Memory B cell (primary cell): Measurements from ENCODE around the gene CAMTA1.

Experiments
- ATAC-seq: fragments of 150-1000 bp; cut with Tn5 transposase; 2 replicates; pipeline ENCODE4 v1.10.0; 2021; ENCODE audit warnings: low read depth, mild to moderate bottlenecking, moderate library complexity
- DNase-seq, 2 donors: peaks; one replicate each; pipeline ENCODE4 v3.0.0; 2022; ENCODE audit warnings: low spot score in 2 of 2
- H3K27ac Mint-ChIP-seq: one replicate; pipeline ENCODE4 v1.8.0; 2022; ENCODE audit warnings: mild to moderate bottlenecking, moderate library complexity, mixed read lengths
- H3K27me3 Mint-ChIP-seq: one replicate; pipeline ENCODE4 v1.8.0; 2022; ENCODE audit warnings: mixed read lengths
- H3K36me3 Mint-ChIP-seq: one replicate; pipeline ENCODE4 v1.8.0; 2022; ENCODE audit warnings: mild to moderate bottlenecking, mixed read lengths
- H3K4me1 Mint-ChIP-seq: one replicate; pipeline ENCODE4 v1.8.0; 2022; ENCODE audit warnings: mixed read lengths
- H3K4me3 Mint-ChIP-seq: one replicate; pipeline ENCODE4 v1.8.0; 2022; ENCODE audit warnings: mild to moderate bottlenecking, moderate library complexity, mixed read lengths
- H3K9me3 Mint-ChIP-seq: one replicate; pipeline ENCODE4 v1.8.0; 2022; ENCODE audit warnings: mixed read lengths

CAMTA1 gene

DNA sequence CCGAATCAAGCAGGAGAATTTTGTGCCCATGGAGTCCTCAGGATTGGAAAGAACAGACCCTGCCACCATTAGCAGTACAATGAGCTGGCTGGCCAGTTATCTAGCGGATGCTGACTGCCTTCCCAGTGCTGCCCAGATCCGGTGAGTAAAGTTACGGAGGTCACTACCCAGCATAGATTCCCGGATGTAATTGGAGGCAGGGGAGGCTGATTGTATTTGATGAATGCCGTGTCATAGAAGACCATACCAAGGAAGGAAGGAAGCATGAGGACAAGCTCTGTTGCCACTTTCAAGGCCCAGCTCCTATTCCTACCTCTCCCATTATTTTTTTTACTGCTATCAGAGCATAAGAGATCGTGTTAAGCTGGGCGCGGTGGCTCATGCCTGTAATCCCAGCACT, 959.6 kb downstream of the CAMTA1 start:
- H3K36me3 Mint-ChIP-seq = no peaks in the 10 kb centered on the region
- DNase-seq = no peak
- no peaks in the 10 kb centered on the region for H3K9me3 Mint-ChIP-seq
- no peaks in the 10 kb centered on the region for H3K27me3 Mint-ChIP-seq
- no peak for ATAC-seq
- no peak overlapping the region for H3K4me3 Mint-ChIP-seq
- peaks cover 3% of the 10 kb centered on the region for H3K4me1 Mint-ChIP-seq
- H3K27ac Mint-ChIP-seq = no peak overlapping the region

- H3K4me1 Mint-ChIP-seq = peaks cover 1% of the 10 kb centered on the region
- no peaks in the 10 kb centered on the region for H3K36me3 Mint-ChIP-seq
- no peaks in the 10 kb centered on the region for H3K27me3 Mint-ChIP-seq
- DNase-seq (no peak), ATAC-seq (no peak)
- H3K4me3 Mint-ChIP-seq = no peak overlapping the region
- no peaks in the 10 kb centered on the region for H3K9me3 Mint-ChIP-seq
- H3K27ac Mint-ChIP-seq = no peak overlapping the region
These were observed 960.5 kb downstream of the CAMTA1 start for GRCh38 chr1:7745783-7746182.

GRCh38 chr1:7747605-7748004, 962.4 kb downstream of the CAMTA1 start:
- H3K36me3 Mint-ChIP-seq = no peaks in the 10 kb centered on the region
- no peak for DNase-seq

GRCh38 chr1:7749126-7749525, 963.9 kb downstream of the CAMTA1 start:
- peaks cover 6% of the 10 kb centered on the region for H3K4me1 Mint-ChIP-seq
- H3K4me3 Mint-ChIP-seq = no peak overlapping the region
- no peak overlapping the region for H3K27ac Mint-ChIP-seq
- H3K36me3 Mint-ChIP-seq = no peaks in the 10 kb centered on the region
- ATAC-seq (no peak), DNase-seq (no peak)
- no peaks in the 10 kb centered on the region for H3K27me3 Mint-ChIP-seq
- H3K9me3 Mint-ChIP-seq = no peaks in the 10 kb centered on the region

More at GRCh38 chr1:7747605-7748004, 962.4 kb downstream of the CAMTA1 start:
- no peak for ATAC-seq
- Mint-ChIP-seq H3K4me1 (no peaks in the 10 kb centered on the region), H3K9me3 (no peaks in the 10 kb centered on the region), H3K27ac (no peak overlapping the region), H3K4me3 (no peak overlapping the region), H3K27me3 (no peaks in the 10 kb centered on the region)

GRCh38 chr1:7751174-7751573, 965.9 kb downstream of the CAMTA1 start:
- H3K4me3 Mint-ChIP-seq = no peak overlapping the region
- H3K9me3 Mint-ChIP-seq = no peaks in the 10 kb centered on the region
- H3K27me3 Mint-ChIP-seq = no peaks in the 10 kb centered on the region
- DNase-seq (no peak), ATAC-seq (no peak)
- H3K36me3 Mint-ChIP-seq = no peaks in the 10 kb centered on the region
- no peak overlapping the region for H3K27ac Mint-ChIP-seq
- peaks cover 6% of the 10 kb centered on the region for H3K4me1 Mint-ChIP-seq

DNA sequence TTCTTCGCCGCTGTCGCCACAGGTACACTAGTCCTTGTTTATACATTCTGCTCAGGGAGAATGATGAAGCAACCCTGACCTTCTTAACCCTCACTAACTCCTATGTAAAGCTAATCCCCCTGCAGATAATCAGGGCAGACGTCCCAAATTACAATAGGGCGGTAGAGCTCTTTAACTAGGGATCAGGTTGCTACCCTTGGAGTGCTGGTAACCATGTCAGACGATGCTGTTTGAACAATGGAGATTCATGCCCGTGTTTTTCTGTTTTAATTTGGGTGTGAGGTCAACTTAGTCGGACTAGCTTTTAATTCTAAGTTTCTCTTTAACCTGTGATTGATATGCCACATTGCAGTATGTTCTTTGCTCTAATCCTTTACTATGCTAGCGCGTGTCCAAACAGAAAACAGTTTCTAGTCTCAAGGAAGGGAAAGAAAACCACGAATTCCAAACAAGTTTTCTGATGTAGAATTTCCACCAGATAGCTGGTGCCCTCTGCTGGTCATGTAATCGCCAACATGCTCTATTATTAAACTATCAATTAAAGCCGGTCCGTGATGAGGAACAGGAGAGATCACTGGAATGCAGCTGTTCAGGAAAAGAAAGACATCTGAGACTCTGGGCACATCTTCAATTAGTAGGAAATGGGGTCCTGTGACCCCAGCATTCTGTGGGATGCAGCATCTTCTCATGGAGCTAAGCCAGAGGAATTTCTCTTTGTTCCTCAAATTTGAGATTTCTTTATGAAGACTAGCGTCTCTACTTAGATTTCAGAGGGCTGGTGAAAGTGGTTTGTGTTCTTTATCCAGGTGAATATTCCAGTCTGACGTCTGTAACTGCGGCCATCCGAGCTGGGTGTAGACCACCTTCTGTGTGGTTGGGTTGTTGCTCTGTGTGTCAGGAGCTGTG, 967.5 kb downstream of the CAMTA1 start:
- peak; percentile 36 to 38 for DNase-seq
- H3K36me3 Mint-ChIP-seq = no peaks in the 10 kb centered on the region
- no peaks in the 10 kb centered on the region for H3K9me3 Mint-ChIP-seq
- peaks cover 6% of the 10 kb centered on the region for H3K4me1 Mint-ChIP-seq
- ATAC-seq = no peak
- no peaks in the 10 kb centered on the region for H3K27me3 Mint-ChIP-seq
- H3K4me3 Mint-ChIP-seq = peak overlapping the region; percentile 34
- H3K27ac Mint-ChIP-seq = no peak overlapping the region

- no peak for ATAC-seq
- peaks cover 6% of the 10 kb centered on the region for H3K4me1 Mint-ChIP-seq
- H3K27ac Mint-ChIP-seq = no peak overlapping the region
- H3K9me3 Mint-ChIP-seq = no peaks in the 10 kb centered on the region
- no peaks in the 10 kb centered on the region for H3K27me3 Mint-ChIP-seq
- no peak for DNase-seq
- H3K4me3 Mint-ChIP-seq = no peak overlapping the region
- H3K36me3 Mint-ChIP-seq = no peaks in the 10 kb centered on the region
These were observed 968.4 kb downstream of the CAMTA1 start for GRCh38 chr1:7753641-7754040.

- ATAC-seq = no peak
- Mint-ChIP-seq H3K4me3 (no peak overlapping the region), H3K4me1 (peaks cover 6% of the 10 kb centered on the region), H3K27ac (no peak overlapping the region), H3K27me3 (no peaks in the 10 kb centered on the region), H3K9me3 (no peaks in the 10 kb centered on the region), H3K36me3 (no peaks in the 10 kb centered on the region)
- DNase-seq = no peak
These were observed 969.0 kb downstream of the CAMTA1 start for GRCh38 chr1:7754234-7754633.

DNA sequence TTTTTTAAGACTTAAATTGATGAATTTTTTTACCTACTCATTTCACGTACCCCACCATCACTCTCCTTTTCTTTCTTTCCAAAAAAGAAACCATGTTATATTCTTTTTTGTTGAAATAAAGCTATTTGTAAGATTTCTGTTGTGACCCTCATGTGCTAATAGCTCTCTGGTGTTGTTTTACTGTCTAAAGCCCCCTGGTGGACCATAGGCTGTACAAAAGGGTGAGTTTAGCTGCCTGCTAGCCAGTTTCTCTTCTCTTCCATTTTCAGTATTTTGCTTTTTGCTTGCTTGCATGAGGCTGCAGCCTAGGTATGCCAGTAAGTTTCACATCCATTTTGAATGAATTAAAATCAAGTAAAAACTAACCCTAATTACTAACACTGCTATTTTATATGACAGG, 970.2 kb downstream of the CAMTA1 start:
- no peaks in the 10 kb centered on the region for H3K36me3 Mint-ChIP-seq
- no peak for DNase-seq
- H3K4me3 Mint-ChIP-seq = no peak overlapping the region
- H3K27ac Mint-ChIP-seq = no peak overlapping the region
- H3K9me3 Mint-ChIP-seq = no peaks in the 10 kb centered on the region
- H3K4me1 Mint-ChIP-seq = peaks cover 6% of the 10 kb centered on the region
- no peaks in the 10 kb centered on the region for H3K27me3 Mint-ChIP-seq
- ATAC-seq = no peak

DNA sequence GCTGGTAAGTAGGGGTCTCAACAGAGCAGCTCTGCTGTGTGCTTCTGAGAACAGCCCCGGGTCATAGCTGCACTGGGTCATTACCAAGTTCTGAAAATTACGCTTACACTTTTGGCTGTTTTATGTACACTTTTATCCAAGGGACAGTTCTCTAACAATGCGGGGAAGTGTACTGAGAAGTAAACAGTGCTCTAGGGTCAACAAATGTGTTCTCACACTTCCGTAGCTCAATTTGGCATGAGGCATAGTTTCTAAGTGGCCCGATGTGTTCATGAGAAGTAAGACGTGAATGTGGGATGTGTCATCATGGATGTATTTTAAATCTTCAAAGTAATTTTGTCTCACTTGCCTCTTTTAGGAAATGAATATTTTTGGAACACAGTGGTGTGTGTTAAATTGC, 975.0 kb downstream of the CAMTA1 start:
- no peak for DNase-seq
- Mint-ChIP-seq H3K27me3 (no peaks in the 10 kb centered on the region), H3K4me3 (no peak overlapping the region), H3K27ac (no peak overlapping the region), H3K36me3 (no peaks in the 10 kb centered on the region), H3K4me1 (no peaks in the 10 kb centered on the region), H3K9me3 (no peaks in the 10 kb centered on the region)
- no peak for ATAC-seq

GRCh38 chr1:7761103-7761502, 975.8 kb downstream of the CAMTA1 start:
- Mint-ChIP-seq H3K27me3 (peaks cover under 1% of the 10 kb centered on the region), H3K4me1 (no peaks in the 10 kb centered on the region)

DNA sequence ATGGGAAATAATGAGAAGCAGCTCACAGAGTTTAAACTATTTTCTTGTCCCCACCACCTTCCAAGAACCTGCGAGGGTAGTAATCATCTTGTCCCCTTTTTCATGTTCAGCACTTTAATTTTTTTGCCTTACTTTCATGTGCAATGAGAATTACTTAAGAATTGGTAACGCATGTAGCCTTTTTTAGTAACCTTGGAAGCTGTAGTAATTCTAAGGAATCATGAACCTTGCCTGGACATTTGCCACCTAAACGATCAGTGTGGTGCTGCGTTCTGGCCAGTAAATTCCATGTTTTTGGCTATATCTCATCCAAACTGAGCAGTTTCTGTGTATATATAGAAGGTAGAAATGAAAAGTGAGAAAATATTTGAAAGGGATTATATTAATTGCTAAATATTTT, 981.9 kb downstream of the CAMTA1 start:
- H3K27me3 Mint-ChIP-seq = peaks cover 5% of the 10 kb centered on the region
- no peaks in the 10 kb centered on the region for H3K36me3 Mint-ChIP-seq
- no peak overlapping the region for H3K4me3 Mint-ChIP-seq
- DNase-seq (no peak), ATAC-seq (no peak)
- H3K27ac Mint-ChIP-seq = no peak overlapping the region
- H3K4me1 Mint-ChIP-seq = peaks cover 7% of the 10 kb centered on the region
- no peaks in the 10 kb centered on the region for H3K9me3 Mint-ChIP-seq

More at GRCh38 chr1:7761103-7761502, 975.8 kb downstream of the CAMTA1 start:
- no peaks in the 10 kb centered on the region for H3K36me3 Mint-ChIP-seq
- H3K4me3 Mint-ChIP-seq = no peak overlapping the region
- ATAC-seq (no peak), DNase-seq (no peak)
- no peaks in the 10 kb centered on the region for H3K9me3 Mint-ChIP-seq
- no peak overlapping the region for H3K27ac Mint-ChIP-seq

DNA sequence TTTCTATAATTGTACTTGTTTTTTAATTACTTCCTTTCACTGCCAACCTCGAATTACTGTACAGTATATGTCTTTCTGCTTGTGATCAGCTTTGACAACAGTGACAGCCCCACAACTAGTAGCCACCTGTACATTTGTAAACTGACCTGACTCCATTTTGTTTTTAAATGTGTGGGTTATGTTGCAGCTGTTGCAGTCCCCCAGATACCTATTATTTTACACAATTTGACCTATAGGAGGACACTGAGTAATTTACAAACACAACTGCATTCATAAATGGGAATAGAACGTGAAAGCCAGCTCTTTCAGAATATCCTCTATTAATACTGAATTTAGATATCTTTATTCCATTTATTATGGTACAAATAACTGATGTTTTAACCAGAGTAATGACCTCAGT, 983.3 kb downstream of the CAMTA1 start:
- Mint-ChIP-seq H3K9me3 (no peaks in the 10 kb centered on the region), H3K27ac (no peak overlapping the region), H3K4me1 (peaks cover 9% of the 10 kb centered on the region), H3K36me3 (peaks cover under 1% of the 10 kb centered on the region), H3K4me3 (no peak overlapping the region), H3K27me3 (peaks cover 5% of the 10 kb centered on the region)
- no peak for ATAC-seq
- no peak for DNase-seq

DNA sequence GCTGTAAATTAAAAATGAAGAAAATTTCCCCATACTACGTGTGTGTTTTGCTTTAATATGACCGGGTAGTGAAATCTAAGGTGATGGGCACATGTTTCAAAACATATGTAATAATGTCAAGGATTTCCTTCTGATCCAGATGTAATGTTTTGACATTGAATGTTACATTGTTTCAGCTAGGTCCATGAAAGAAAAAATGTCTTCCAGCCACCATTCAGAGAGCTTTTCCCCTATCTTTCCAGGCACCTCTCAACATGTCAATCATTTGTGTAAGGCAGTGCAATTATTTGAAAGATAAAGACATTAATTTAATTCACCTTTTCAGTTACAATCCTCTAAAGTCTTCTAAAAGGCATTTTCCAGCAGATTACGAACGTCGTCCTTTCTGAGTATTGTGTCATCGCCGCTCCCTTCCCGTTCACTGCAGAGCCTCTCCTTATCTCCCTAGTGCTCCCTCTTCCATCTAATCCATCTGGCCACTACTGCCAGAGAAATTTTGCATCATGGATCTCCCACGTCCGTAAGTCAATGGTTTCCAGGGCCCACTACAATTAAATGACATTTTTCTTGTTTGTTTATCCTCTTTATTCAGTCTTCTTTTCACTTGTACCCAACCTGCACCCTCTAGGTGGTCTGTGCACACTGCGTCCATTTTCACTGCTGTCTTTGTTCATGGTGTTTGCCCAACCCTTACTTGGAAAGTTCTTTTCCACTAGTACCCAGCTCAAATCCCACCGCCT, 984.6 kb downstream of the CAMTA1 start:
- no peak overlapping the region for H3K27ac Mint-ChIP-seq
- ATAC-seq (no peak), DNase-seq (no peak)
- H3K4me3 Mint-ChIP-seq = no peak overlapping the region
- H3K36me3 Mint-ChIP-seq = peaks cover 7% of the 10 kb centered on the region
- peaks cover 5% of the 10 kb centered on the region for H3K27me3 Mint-ChIP-seq
- peaks cover 12% of the 10 kb centered on the region for H3K4me1 Mint-ChIP-seq
- H3K9me3 Mint-ChIP-seq = no peaks in the 10 kb centered on the region
